Lung (tissue), 12 donors: ENCODE results near the gene SYT3. TPM values are rescaled to one million over a fixed set of nuclear protein-coding genes. Genes with fewer than 3 reads are reported as not detected.
"Not testable (repeated sequence)": the region's sequence is repeated elsewhere in the genome, so short reads cannot be mapped to it uniquely, and the experiment has no call there.

Source experiments
- ATAC-seq: fragments of 200-7000 bp; cut with Tn5 transposase; one replicate; pipeline ENCODE4 v1.9.1; 2020; ENCODE audit warnings: moderate number of reproducible peaks; ENCODE audit not compliant: insufficient read depth, low FRiP score
- DNase-seq, 3 donors: peaks; one replicate each; pipeline ENCODE4 v3.0.0-alpha.2; 2013 to 2017
- H3K27ac ChIP-seq, 2 donors: one replicate each; pipeline ENCODE4 v1.5.1; 2013; ENCODE audit warnings: mild to moderate bottlenecking in 2 of 2, moderate library complexity in 2 of 2, control low read depth in 1 of 2, inconsistent platforms in 1 of 2, low read depth in 1 of 2, low read length in 1 of 2
- H3K27me3 ChIP-seq, 3 donors: one replicate each; pipeline ENCODE4 v1.5.1; 2013; ENCODE audit warnings: low read length in 2 of 3; ENCODE audit not compliant: control insufficient read depth in 3 of 3, insufficient read depth in 3 of 3
- H3K36me3 ChIP-seq, 4 donors: one replicate each; pipeline ENCODE4 v1.5.1; 2013; ENCODE audit warnings: low read length in 4 of 4, mild to moderate bottlenecking in 1 of 4, moderate library complexity in 1 of 4; ENCODE audit not compliant: control insufficient read depth in 4 of 4, insufficient read depth in 4 of 4
- H3K4me1 ChIP-seq, 5 donors: one replicate each; pipeline ENCODE4 v1.5.1; 2013; ENCODE audit warnings: low read length in 5 of 5, mild to moderate bottlenecking in 2 of 5, moderate library complexity in 1 of 5; ENCODE audit not compliant: control insufficient read depth in 5 of 5, insufficient read depth in 5 of 5
- H3K4me3 ChIP-seq: one replicate; pipeline ENCODE4 v1.5.1; 2013; ENCODE audit warnings: mild to moderate bottlenecking, control low read depth, moderate library complexity
- H3K9ac ChIP-seq, 2 donors: one replicate each; pipeline ENCODE4 v1.5.1; 2013; ENCODE audit warnings: low read length in 2 of 2, control low read depth in 1 of 2; ENCODE audit not compliant: insufficient read depth in 1 of 2
- H3K9me3 ChIP-seq, 4 donors: one replicate each; pipeline ENCODE4 v1.5.1; 2013; ENCODE audit warnings: low read length in 3 of 4, mild to moderate bottlenecking in 1 of 4, moderate library complexity in 1 of 4; ENCODE audit not compliant: control insufficient read depth in 4 of 4, insufficient read depth in 3 of 4
- WGBS, 2 donors: extraction: QIAGEN DNeasy Blood & Tissue Kit; methylation state at CpG; one replicate each; pipeline ENCODE4 v1.1.7; 2013; 5-methylcytosine and 5-hydroxymethylcytosine counted together
- polyA plus RNA-seq, 2 donors: library from polyadenylated mRNA; stranded (reverse); fragments of 200-250 nt; gene quantifications; one replicate each; pipeline ENCODE4 v1.2.1, GENCODE V29; 2013
- total RNA-seq, 2 donors: library from RNA; depleted of rRNA in 1 of 2; stranded (reverse); fragments of >200 nt in 1 of 2; gene quantifications; one replicate each; pipeline ENCODE4 v1.2.1, GENCODE V29; 2014 to 2021
- TF ChIP-seq, protein P1 (sequence below): IDR thresholded peaks from 2 replicates; pipeline ENCODE4 v1.5.1; 2012; ENCODE audit warnings: mild to moderate bottlenecking; ENCODE audit errors: control extremely low read depth, extremely low read depth
- donor health status: control.
- donor health status: control.
- donor health status: Bipolar disorder and iron deficiency.
- donor health status: healthy.
- donor health status: DM: yes; HTN: yes; CAD: no.

Gene SYT3
- total and polyA plus RNA-seq, 4 donors = 0.23 to 1.5 (median 0.70) TPM

DNA sequence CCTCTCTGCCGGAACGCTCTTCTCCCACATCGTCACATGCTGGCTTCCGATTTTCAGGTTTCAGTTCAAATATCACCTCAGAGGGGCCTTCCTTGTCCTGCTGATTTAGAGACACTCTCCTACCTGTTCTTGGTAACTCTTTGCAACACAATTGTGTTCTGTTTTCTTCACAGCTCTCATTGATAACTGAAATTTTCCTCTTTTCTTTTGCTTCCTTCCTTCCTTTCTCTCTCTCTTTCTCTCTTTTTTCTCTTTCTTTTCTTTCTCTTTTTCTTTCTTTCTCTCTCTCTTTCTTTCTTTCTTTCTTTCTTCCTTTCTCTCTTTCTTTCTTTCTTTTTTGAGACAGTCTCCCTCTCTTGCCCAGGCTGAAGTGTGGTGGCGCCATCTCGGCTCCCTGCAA, 59.4 kb downstream of the SYT3 start:
- Histone ChIP-seq H3K27ac (no peak overlapping the region), H3K4me1 (no peaks in the 10 kb centered on the region), H3K4me3 (no peak overlapping the region), H3K27me3 (peaks cover 0 to 5% (median under 1%) of the 10 kb centered on the region in 3 donors), H3K9ac (no peak overlapping the region), H3K9me3 (peaks cover 0 to 4% (median 0%) of the 10 kb centered on the region in 4 donors), H3K36me3 (no peaks in the 10 kb centered on the region)
- TF ChIP-seq, protein P1, sequence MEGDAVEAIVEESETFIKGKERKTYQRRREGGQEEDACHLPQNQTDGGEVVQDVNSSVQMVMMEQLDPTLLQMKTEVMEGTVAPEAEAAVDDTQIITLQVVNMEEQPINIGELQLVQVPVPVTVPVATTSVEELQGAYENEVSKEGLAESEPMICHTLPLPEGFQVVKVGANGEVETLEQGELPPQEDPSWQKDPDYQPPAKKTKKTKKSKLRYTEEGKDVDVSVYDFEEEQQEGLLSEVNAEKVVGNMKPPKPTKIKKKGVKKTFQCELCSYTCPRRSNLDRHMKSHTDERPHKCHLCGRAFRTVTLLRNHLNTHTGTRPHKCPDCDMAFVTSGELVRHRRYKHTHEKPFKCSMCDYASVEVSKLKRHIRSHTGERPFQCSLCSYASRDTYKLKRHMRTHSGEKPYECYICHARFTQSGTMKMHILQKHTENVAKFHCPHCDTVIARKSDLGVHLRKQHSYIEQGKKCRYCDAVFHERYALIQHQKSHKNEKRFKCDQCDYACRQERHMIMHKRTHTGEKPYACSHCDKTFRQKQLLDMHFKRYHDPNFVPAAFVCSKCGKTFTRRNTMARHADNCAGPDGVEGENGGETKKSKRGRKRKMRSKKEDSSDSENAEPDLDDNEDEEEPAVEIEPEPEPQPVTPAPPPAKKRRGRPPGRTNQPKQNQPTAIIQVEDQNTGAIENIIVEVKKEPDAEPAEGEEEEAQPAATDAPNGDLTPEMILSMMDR = no peak
- no peak for DNase-seq
- ATAC-seq = no peak
- 91 to 93% methylated on average over 6 of the region's 6 CpGs for WGBS, 2 donors

DNA sequence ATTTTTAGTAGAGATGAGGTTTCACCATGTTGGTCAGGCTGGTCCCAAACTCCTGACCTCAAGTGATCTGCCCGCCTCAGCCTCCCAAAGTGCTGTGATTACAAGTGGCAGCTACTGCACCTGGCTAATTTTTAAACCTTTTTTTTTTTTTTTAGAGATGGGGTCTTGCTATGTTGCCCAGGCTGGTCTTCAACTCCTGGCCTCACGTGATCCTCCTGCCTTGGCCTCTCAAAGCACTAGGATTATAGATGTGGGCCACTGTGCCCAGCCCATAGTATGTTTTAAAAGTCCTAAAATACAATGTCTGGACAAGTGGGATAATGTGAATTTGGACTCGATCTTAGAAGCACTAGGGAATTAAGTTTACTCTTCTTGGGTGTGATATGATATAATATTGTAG, 62.9 kb downstream of the SYT3 start:
- DNase-seq, ATAC-seq, H3K27me3 ChIP-seq, H3K4me1 ChIP-seq, H3K4me3 ChIP-seq, H3K27ac ChIP-seq, H3K9me3 ChIP-seq, H3K36me3 ChIP-seq, H3K9ac ChIP-seq: not testable (repeated sequence)
- WGBS, 2 donors = 82% methylated on average over 3 of the region's 3 CpGs; no CpG with 5 or more reads in 1 of the 2 donors

DNA sequence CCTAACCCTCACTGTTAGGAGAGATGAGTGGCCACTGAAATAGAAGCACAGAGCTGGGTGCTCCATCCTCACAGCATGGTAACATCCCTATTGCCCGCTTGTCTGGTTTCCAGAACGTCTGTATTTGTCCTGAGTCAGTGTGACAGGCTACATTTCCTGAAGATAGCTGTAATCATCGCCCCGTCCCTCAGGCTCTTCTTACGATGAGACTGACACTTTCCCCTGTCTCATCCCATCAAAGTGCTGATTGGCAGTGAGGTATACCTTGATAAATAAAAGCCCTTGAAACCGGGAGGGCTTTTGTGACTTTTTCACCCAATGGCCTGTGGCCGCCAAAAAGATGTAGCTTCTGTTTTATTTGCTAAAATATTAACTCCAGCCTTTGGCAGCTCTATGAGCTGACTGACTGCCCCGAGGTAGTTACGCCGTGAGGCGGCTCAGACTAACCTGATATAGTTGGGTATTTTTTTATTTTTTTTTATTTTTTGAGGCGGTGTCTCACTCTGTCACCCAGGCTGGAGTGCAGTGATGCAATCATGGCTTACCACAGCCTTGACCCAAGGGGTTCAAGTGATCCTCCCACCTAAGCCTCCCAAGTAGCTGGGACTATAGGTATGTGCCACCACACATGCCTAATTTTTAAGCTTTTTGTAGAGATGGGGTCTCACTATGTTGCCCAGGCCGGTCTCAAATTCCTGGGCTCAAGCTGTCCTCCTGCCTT, 65.8 kb downstream of the SYT3 start:
- Histone ChIP-seq H3K9ac (no peak overlapping the region), H3K9me3 (no peaks in the 10 kb centered on the region), H3K4me1 (no peaks in the 10 kb centered on the region), H3K27ac (no peak overlapping the region), H3K4me3 (no peak overlapping the region), H3K36me3 (no peaks in the 10 kb centered on the region), H3K27me3 (peaks cover 0 to 4% (median 3%) of the 10 kb centered on the region in 3 donors)
- TF ChIP-seq, protein P1 = no peak
- ATAC-seq (no peak), DNase-seq (no peak)
- WGBS, 2 donors = 76 to 77% methylated on average over 13 of the region's 13 CpGs

Other genes with a start within 250 kb of the SYT3 start
- gene SPIB, start 220.9 kb downstream of the SYT3 start, total RNA-seq = 10 to 100 TPM in 1 of 2 donors, under 1 TPM in 1; 0.31 to 10.5 TPM
- gene SPIB, start 220.9 kb downstream of the SYT3 start, polyA plus RNA-seq = under 1 TPM; 0.22 to 0.98 TPM
- under 1 TPM; 0.21 to 0.91 TPM for gene MYBPC2, start 207.0 kb downstream of the SYT3 start, total RNA-seq
- gene MYBPC2, start 207.0 kb downstream of the SYT3 start, polyA plus RNA-seq = under 1 TPM; 0.04 to 0.55 TPM
- gene EMC10, start 163.4 kb downstream of the SYT3 start, total RNA-seq = 100 to 1,000 TPM in 1 of 2 donors, 10 to 100 TPM in 1; 62.2 to 165 TPM
- 100 to 1,000 TPM; 133 to 140 TPM for gene EMC10, start 163.4 kb downstream of the SYT3 start, polyA plus RNA-seq
- gene GARIN5A, start 163.0 kb downstream of the SYT3 start, total RNA-seq = 1 to 10 TPM; 1.7 to 2.7 TPM
- 1 to 10 TPM; 2.1 to 5.0 TPM for gene GARIN5A, start 163.0 kb downstream of the SYT3 start, polyA plus RNA-seq
- gene JOSD2, start 128.7 kb downstream of the SYT3 start, total RNA-seq = 10 to 100 TPM in 1 of 2 donors, 1 to 10 TPM in 1; 9.8 to 66.9 TPM
- gene JOSD2, start 128.7 kb downstream of the SYT3 start, polyA plus RNA-seq = 10 to 100 TPM; 60.2 to 76.8 TPM
- not detected for gene ASPDH, start 126.0 kb downstream of the SYT3 start, total RNA-seq
- not detected for gene ASPDH, start 126.0 kb downstream of the SYT3 start, polyA plus RNA-seq
- 10 to 100 TPM in 1 of 2 donors, 1 to 10 TPM in 1; 2.5 to 10.8 TPM for gene LRRC4B, start 71.4 kb downstream of the SYT3 start, total RNA-seq
- 1 to 10 TPM; 1.7 to 3.0 TPM for gene LRRC4B, start 71.4 kb downstream of the SYT3 start, polyA plus RNA-seq
- 1 to 10 TPM in 1 of 2 donors, not detected in 1; 2.5 TPM for gene C19orf81, start 9.6 kb upstream of the SYT3 start, total RNA-seq
- 1 to 10 TPM; 1.3 to 1.7 TPM for gene C19orf81, start 9.6 kb upstream of the SYT3 start, polyA plus RNA-seq
- gene SHANK1, start 79.9 kb upstream of the SYT3 start, total RNA-seq = 1 to 10 TPM in 1 of 2 donors, under 1 TPM in 1; 0.15 to 1.2 TPM
- gene SHANK1, start 79.9 kb upstream of the SYT3 start, polyA plus RNA-seq = under 1 TPM; 0.18 to 0.24 TPM
- gene CLEC11A, start 83.5 kb upstream of the SYT3 start, total RNA-seq = 10 to 100 TPM in 1 of 2 donors, 1 to 10 TPM in 1; 7.7 to 24.6 TPM
- 10 to 100 TPM in 1 of 2 donors, 1 to 10 TPM in 1; 8.5 to 13.7 TPM for gene CLEC11A, start 83.5 kb upstream of the SYT3 start, polyA plus RNA-seq
- gene GPR32, start 130.6 kb upstream of the SYT3 start, total RNA-seq = not detected
- gene GPR32, start 130.6 kb upstream of the SYT3 start, polyA plus RNA-seq = not detected
- gene ACP4, start 150.5 kb upstream of the SYT3 start, total RNA-seq = not detected
- not detected for gene ACP4, start 150.5 kb upstream of the SYT3 start, polyA plus RNA-seq
- under 1 TPM in 1 of 2 donors, not detected in 1; 0.92 TPM for gene KLK1, start 183.9 kb upstream of the SYT3 start, total RNA-seq
- under 1 TPM; 0.25 to 0.83 TPM for gene KLK1, start 183.9 kb upstream of the SYT3 start, polyA plus RNA-seq
- gene KLK15, start 193.7 kb upstream of the SYT3 start, total RNA-seq = not detected
- gene KLK15, start 193.7 kb upstream of the SYT3 start, polyA plus RNA-seq = not detected
- not detected for gene KLK3, start 215.0 kb upstream of the SYT3 start, total RNA-seq
- gene KLK3, start 215.0 kb upstream of the SYT3 start, polyA plus RNA-seq = not detected
- gene KLK2, start 233.6 kb upstream of the SYT3 start, total RNA-seq = not detected
- not detected for gene KLK2, start 233.6 kb upstream of the SYT3 start, polyA plus RNA-seq